Spinal cord (tissue), 10 donors: ENCODE measurements around the gene SFRP5. TPM values are rescaled to one million over a fixed set of nuclear protein-coding genes. Genes with fewer than 3 reads are reported as not detected.

ENCODE experiments used
- DNase-seq, 6 donors: peaks; one replicate each; pipeline versions ENCODE4 v3.0.0 to v3.0.0-alpha.2; 2013 to 2015; ENCODE audit warnings: low spot score in 6 of 6, low read depth in 4 of 6
- H3K27ac ChIP-seq: one replicate; pipeline ENCODE4 v1.5.1; 2013; ENCODE audit warnings: low read depth, low read length, control low read depth
- H3K27me3 ChIP-seq: one replicate; pipeline ENCODE4 v1.6.1; 2013; ENCODE audit warnings: low read length; ENCODE audit not compliant: control insufficient read depth, insufficient read depth
- H3K36me3 ChIP-seq: one replicate; pipeline ENCODE4 v1.6.1; 2013; ENCODE audit warnings: low read length; ENCODE audit not compliant: control insufficient read depth, insufficient read depth
- H3K4me1 ChIP-seq: one replicate; pipeline ENCODE4 v1.6.1; 2013; ENCODE audit warnings: low read length; ENCODE audit not compliant: control insufficient read depth, insufficient read depth
- H3K4me3 ChIP-seq: one replicate; pipeline ENCODE4 v1.5.1; 2013; ENCODE audit warnings: low read depth, low read length, control low read depth
- H3K9me3 ChIP-seq: one replicate; pipeline ENCODE4 v1.6.1; 2013; ENCODE audit warnings: low read length; ENCODE audit not compliant: control insufficient read depth, insufficient read depth
- WGBS: methylation state at CpG from one replicate; pipeline ENCODE4 v1.1.5; 2013; ENCODE audit warnings: missing lambda C conversion rate; ENCODE audit not compliant: insufficient coverage; 5-methylcytosine and 5-hydroxymethylcytosine counted together
- polyA plus RNA-seq, 2 donors: library from polyadenylated mRNA; unstranded; fragments of 120-200 nt; gene quantifications; one replicate each; pipeline ENCODE4 v1.2.1, GENCODE V29; 2013; ENCODE audit not compliant: insufficient read length in 2 of 2
- total RNA-seq, 2 donors: library from RNA; depleted of rRNA in 1 of 2; stranded (reverse); fragments of 120-200 nt in 1 of 2; fragments of >200 nt in 1 of 2; gene quantifications; one replicate each; pipeline versions ENCODE4 v1.2.3 to v1.2.4, GENCODE V29; 2013 to 2014
- donor health status: healthy.

Gene SFRP5
- total and polyA plus RNA-seq, 4 donors, result 4.1 to 9.6 (median 5.5) TPM

- Histone ChIP-seq H3K36me3 (no peaks in the 10 kb centered on the region), H3K27me3 (no peaks in the 10 kb centered on the region), H3K9me3 (no peaks in the 10 kb centered on the region), H3K4me3 (no peak overlapping the region), H3K4me1 (peaks cover 11% of the 10 kb centered on the region), H3K27ac (no peak overlapping the region)
- 58% methylated on average over 3 of the region's 6 CpGs for WGBS
- DNase-seq, result peak in 1 of 6 donors; percentile 19
Observed at GRCh38 chr10:97805949-97806348, 34.1 kb upstream of the SFRP5 start.

DNA sequence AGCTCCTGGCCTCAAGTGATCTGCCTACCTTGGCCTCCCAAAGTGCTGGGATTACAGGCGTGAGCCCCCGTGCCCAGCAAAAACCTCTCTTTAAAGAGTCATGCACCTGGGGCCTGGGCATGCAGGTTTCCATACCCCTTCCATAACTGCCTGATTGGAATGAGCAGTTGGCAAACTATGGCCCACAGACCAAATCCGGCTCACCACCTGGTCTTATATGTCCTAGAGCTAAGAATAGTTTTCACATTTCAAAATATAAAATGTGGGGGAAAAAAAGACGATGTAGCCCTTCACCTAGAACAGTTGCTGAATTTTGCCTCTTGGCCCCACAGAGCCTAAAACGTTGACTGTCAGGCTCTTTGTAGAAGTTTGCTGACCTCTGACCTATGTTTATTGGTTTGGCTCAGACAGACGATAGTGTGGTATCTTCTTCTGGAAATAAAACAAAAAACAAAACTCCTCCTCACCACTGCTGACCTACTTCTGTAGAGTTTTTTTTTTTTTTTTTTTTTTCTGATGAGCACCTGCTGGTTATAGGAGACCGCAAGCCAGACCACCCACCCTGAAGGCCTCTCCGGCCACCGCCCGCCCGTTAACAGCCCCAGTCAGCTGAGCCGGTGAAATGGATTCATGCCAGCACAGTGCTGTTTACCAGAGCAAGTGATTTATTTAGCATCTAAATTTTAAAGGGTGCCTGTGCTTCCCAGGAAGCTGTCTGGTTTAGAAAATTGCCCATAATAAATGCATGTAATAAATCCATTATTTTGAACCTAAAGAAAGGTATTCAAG lies 33.5 kb upstream of the SFRP5 start:
- H3K27me3 ChIP-seq, result no peaks in the 10 kb centered on the region
- peak in 2 of 6 donors; percentile 44 to 53 for DNase-seq
- H3K4me3 ChIP-seq, result no peak overlapping the region
- H3K27ac ChIP-seq, result no peak overlapping the region
- WGBS, result 48% methylated on average over 3 of the region's 12 CpGs
- H3K4me1 ChIP-seq, result peaks cover 11% of the 10 kb centered on the region
- H3K9me3 ChIP-seq, result no peaks in the 10 kb centered on the region
- H3K36me3 ChIP-seq, result no peaks in the 10 kb centered on the region

DNA sequence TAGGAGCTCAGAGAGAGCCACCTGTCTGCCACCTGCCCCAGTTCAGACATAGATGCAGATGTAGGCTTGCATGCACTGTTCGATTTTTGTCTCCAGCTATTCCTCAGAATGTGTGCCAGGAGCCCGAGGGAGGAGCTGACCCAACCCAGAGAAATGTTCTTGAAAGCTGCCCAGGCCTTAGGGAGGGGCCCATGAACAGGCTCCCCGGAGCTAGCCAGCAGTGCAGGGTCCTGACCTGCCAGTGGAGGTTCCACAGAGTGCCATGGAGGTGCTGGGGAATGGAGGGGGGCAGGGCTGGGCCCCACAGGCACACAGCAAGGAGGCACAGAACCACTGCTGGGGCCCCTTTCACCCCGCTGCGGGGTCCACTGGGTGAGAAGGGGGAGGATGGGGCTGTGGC lies 29.6 kb upstream of the SFRP5 start:
- no peaks in the 10 kb centered on the region for H3K36me3 ChIP-seq
- H3K4me1 ChIP-seq, result peaks cover 11% of the 10 kb centered on the region
- no peaks in the 10 kb centered on the region for H3K27me3 ChIP-seq
- WGBS, result 72% methylated on average over 4 of the region's 5 CpGs
- peaks cover 6% of the 10 kb centered on the region for H3K9me3 ChIP-seq
- no peak overlapping the region for H3K4me3 ChIP-seq
- no peak for DNase-seq
- H3K27ac ChIP-seq, result no peak overlapping the region

GRCh38 chr10:97800474-97800873 lies 28.7 kb upstream of the SFRP5 start:
- DNase-seq, result no peak
- 82% methylated on average over 6 of the region's 9 CpGs for whole genome bisulfite sequencing

DNA sequence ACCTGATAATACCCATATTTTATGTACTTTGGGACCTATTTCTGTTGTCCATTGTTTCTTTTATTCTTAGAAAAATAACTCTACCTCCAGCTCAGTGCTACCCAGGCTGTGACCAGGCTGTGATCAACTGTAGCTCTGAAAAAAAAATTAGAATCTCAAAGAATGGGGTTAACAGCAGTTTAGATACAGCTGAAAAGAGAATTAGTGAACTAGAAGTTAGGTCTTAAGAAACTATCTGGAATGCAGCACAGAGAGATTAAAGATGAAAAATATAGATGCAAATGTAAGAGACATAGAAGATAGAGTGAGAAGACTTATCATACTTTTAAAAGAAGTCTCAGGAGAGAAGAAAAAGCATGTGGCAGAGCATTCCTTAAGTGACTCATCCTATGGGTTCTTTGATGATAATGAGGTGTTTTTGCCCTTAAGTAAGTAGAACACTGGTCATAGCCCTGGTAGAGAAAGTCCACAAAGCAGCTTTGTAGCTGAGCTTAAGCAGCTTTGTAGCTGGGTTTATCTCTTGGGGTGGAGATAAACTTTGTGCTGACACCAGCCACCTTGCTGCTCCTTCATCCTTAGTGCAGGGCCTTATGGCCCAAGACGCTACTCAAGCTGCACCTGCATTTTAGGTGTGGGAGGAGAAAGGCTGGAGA lies 27.3 kb upstream of the SFRP5 start:
- Histone ChIP-seq H3K4me3 (no peak overlapping the region), H3K36me3 (no peaks in the 10 kb centered on the region), H3K9me3 (peaks cover 6% of the 10 kb centered on the region), H3K27ac (no peak overlapping the region), H3K27me3 (no peaks in the 10 kb centered on the region), H3K4me1 (peaks cover 5% of the 10 kb centered on the region)
- DNase-seq, result no peak
- WGBS, result no CpG with 5 or more reads among the region's 1 CpG

More at GRCh38 chr10:97800474-97800873, 28.7 kb upstream of the SFRP5 start:
- no peak overlapping the region for H3K4me3 ChIP-seq
- no peaks in the 10 kb centered on the region for H3K27me3 ChIP-seq
- H3K36me3 ChIP-seq, result no peaks in the 10 kb centered on the region
- peaks cover 6% of the 10 kb centered on the region for H3K9me3 ChIP-seq
- peaks cover 5% of the 10 kb centered on the region for H3K4me1 ChIP-seq
- H3K27ac ChIP-seq, result no peak overlapping the region

DNA sequence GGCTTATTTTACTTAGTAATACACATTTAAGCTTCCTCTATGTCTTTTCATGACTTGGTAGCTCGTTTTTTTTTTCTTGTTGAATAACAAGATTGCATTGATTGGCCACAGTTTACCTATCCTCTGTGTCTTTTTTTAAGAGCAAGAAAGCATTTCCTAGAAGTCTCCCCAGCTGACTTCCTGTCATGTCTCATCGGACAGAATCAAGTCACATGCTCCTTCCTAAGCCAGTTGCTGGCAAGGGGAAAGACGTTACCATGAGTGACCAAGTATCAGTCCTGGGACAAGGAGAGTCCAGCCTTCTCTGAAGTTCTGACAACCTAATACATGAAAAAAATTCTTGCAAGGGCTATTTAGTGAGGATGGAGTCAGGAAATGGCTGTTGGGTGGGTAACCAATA lies 24.9 kb upstream of the SFRP5 start:
- 47% methylated on average over 2 of the region's 3 CpGs for WGBS
- Histone ChIP-seq H3K36me3 (no peaks in the 10 kb centered on the region), H3K27ac (no peak overlapping the region), H3K4me1 (peaks cover 17% of the 10 kb centered on the region), H3K9me3 (peaks cover 6% of the 10 kb centered on the region), H3K4me3 (no peak overlapping the region), H3K27me3 (no peaks in the 10 kb centered on the region)
- DNase-seq, result no peak

- no CpG with 5 or more reads among the region's 4 CpGs for WGBS
- peaks cover 6% of the 10 kb centered on the region for H3K9me3 ChIP-seq
- H3K36me3 ChIP-seq, result no peaks in the 10 kb centered on the region
- no peaks in the 10 kb centered on the region for H3K27me3 ChIP-seq
- no peak overlapping the region for H3K27ac ChIP-seq
- no peak for DNase-seq
- H3K4me1 ChIP-seq, result peaks cover 14% of the 10 kb centered on the region
- H3K4me3 ChIP-seq, result no peak overlapping the region
Observed at GRCh38 chr10:97795886-97796285, 24.1 kb upstream of the SFRP5 start.

DNA sequence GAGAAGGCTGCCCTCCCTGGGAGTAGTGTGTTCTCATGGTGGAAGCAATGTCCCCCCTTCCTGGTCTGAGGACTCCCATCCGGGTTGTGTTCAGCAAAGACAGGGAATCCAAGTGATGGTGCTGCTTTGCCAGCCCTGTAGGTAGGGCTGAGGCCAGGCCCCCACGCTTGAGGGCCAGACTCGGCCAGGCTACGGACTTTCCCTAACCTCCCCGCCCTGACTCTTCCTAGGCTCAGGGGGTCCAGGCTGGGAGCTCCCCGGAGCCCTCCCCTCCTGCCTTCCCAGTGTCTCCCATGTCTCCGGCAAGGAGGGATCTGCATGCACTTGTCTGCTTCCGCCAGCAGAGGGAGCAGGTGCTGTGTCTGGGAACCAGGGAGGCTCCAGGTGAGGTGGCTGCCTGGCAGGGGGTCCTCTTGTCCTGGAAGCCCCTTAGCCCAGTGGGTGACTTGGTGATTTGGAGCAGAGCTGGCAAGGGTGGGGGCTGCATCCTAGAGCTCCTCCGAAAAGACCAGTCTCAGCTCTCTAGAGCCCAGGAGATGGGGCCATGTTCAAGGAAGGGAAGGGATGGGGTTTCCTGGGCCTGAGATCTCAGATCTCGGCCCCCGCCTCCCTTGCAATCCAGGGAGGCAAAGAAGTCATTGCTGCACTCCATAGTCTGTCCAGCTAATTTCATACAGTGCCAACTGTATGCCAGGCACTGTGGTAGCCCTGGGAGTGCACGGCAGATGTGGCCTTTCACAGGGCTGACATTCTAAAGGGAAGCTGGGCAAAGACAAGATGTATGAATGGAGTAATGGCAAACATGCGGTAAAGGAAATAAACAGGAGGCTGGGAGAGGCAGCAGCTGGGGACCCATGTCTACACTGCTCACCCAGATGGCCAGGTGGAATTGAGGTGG lies 20.3 kb upstream of the SFRP5 start:
- WGBS, result 36% methylated on average over 10 of the region's 13 CpGs
- H3K27me3 ChIP-seq, result peaks cover 2% of the 10 kb centered on the region
- peak in 4 of 6 donors; percentile 50 to 92 (median 68) for DNase-seq

GRCh38 chr10:97789770-97790397 lies 18.1 kb upstream of the SFRP5 start:
- DNase-seq, result no peak
- Histone ChIP-seq H3K4me1 (peaks cover 22% of the 10 kb centered on the region), H3K4me3 (no peak overlapping the region), H3K9me3 (no peaks in the 10 kb centered on the region), H3K27me3 (peaks cover 2% of the 10 kb centered on the region), H3K36me3 (no peaks in the 10 kb centered on the region), H3K27ac (no peak overlapping the region)
- 91% methylated on average over 6 of the region's 6 CpGs for whole genome bisulfite sequencing

More for the DNA sequence above, 20.3 kb upstream of the SFRP5 start:
- H3K4me1 ChIP-seq, result peaks cover 22% of the 10 kb centered on the region
- H3K36me3 ChIP-seq, result no peaks in the 10 kb centered on the region
- no peak overlapping the region for H3K4me3 ChIP-seq
- no peak overlapping the region for H3K27ac ChIP-seq
- no peaks in the 10 kb centered on the region for H3K9me3 ChIP-seq
